Muscle of leg (tissue), 11 donors: ENCODE data around the gene LNPEP. TPM values are rescaled to one million over a fixed set of nuclear protein-coding genes. Genes with fewer than 3 reads are reported as not detected.
"Not testable (repeated sequence)": the region's sequence is repeated elsewhere in the genome, so short reads cannot be mapped to it uniquely, and the experiment has no call there.

Experiments
- DNase-seq: peaks from one replicate; pipeline ENCODE4 v3.0.0; 2013
- H3K27ac ChIP-seq: one replicate; pipeline ENCODE4 v1.5.1; 2013; ENCODE audit warnings: mild to moderate bottlenecking, low read length, control low read depth
- H3K27me3 ChIP-seq: one replicate; pipeline ENCODE4 v1.6.1; 2013; ENCODE audit warnings: low read length; ENCODE audit not compliant: control insufficient read depth, insufficient read depth
- H3K36me3 ChIP-seq: one replicate; pipeline ENCODE4 v1.6.1; 2013; ENCODE audit warnings: low read length; ENCODE audit not compliant: control insufficient read depth, insufficient read depth
- H3K4me1 ChIP-seq: one replicate; pipeline ENCODE4 v1.6.1; 2013; ENCODE audit warnings: low read length; ENCODE audit not compliant: control insufficient read depth, insufficient read depth
- H3K4me3 ChIP-seq: one replicate; pipeline ENCODE4 v1.5.1; 2013; ENCODE audit warnings: low read length, control low read depth
- H3K9me3 ChIP-seq: replicated peaks from 2 replicates; pipeline ENCODE4 v1.6.1; 2013; ENCODE audit warnings: low read depth, low read length; ENCODE audit not compliant: control insufficient read depth
- WGBS: methylation state at CpG from one replicate; pipeline ENCODE4 v1.1.5; 2013; ENCODE audit warnings: missing lambda C conversion rate; ENCODE audit not compliant: insufficient coverage; 5-methylcytosine and 5-hydroxymethylcytosine counted together
- polyA plus RNA-seq, 8 donors: library from polyadenylated mRNA; unstranded; fragments of 120-200 nt; gene quantifications; one replicate each; pipeline versions ENCODE4 v1.2.1 to v1.2.3, GENCODE V29; 2013; ENCODE audit warnings: inconsistent platforms in 1 of 8, low replicate concordance in 1 of 8; ENCODE audit not compliant: insufficient read length in 8 of 8, insufficient read depth in 1 of 8
- total RNA-seq: library from RNA; stranded (reverse); fragments of 120-200 nt; gene quantifications from one replicate; pipeline ENCODE4 v1.2.4, GENCODE V29; 2013

The LNPEP gene
- total and polyA plus RNA-seq, 9 donors, result 12.3 to 33.8 (median 17.5) TPM

GRCh38 chr5:97078958-97079743 is 143.3 kb downstream of the LNPEP start:
- no peaks in the 10 kb centered on the region for H3K4me1 ChIP-seq
- no peak overlapping the region for H3K27ac ChIP-seq
- WGBS, result no CpG with 5 or more reads among the region's 4 CpGs

GRCh38 chr5:97084782-97085458 is 149.0 kb downstream of the LNPEP start:
- not testable (repeated sequence) for H3K27ac ChIP-seq, H3K9me3 ChIP-seq, DNase-seq, H3K27me3 ChIP-seq, H3K4me3 ChIP-seq, H3K36me3 ChIP-seq, H3K4me1 ChIP-seq
- WGBS, result 96% methylated on average over 19 of the region's 21 CpGs

More at GRCh38 chr5:97078958-97079743, 143.3 kb downstream of the LNPEP start:
- DNase-seq, result no peak
- H3K36me3 ChIP-seq, result no peaks in the 10 kb centered on the region
- H3K27me3 ChIP-seq, result no peaks in the 10 kb centered on the region
- no peaks in the 10 kb centered on the region for H3K9me3 ChIP-seq
- no peak overlapping the region for H3K4me3 ChIP-seq

DNA sequence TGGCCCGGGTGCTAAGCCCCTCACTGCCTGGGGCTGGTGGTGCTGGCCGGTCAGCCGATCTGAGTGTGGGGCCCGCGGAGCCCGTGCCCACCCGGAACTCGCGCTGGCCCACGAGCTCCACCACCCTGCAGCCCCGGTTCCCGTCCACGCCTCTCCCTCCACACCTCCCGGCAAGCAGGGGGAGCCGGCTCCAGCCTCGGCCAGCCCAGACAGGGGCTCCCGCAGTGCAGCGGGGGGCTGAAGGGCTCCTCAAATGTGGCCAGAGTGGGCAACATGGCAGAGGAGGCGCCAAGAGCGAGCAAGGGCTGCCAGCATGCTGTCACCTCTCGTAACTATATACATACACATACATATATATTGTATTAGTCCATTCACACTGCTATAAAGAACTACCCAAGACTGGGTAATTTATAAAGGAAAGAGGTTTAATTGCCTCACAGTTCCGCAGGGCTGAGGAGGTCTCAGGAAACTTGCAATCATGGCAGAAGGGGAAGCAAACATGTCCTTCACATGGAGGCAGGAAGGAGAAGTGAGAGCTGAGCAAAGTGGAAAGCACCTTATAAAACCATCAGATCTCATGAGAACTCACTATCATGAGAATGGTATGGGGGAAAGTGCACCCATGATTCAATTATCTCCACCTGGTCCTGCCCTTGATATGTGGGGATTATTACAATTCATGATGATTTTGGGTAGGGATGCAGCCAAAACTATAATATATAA is 149.7 kb downstream of the LNPEP start:
- peaks cover 2% of the 10 kb centered on the region for H3K9me3 ChIP-seq

More for the DNA sequence above, 149.7 kb downstream of the LNPEP start:
- Histone ChIP-seq H3K27me3 (no peaks in the 10 kb centered on the region), H3K36me3 (no peaks in the 10 kb centered on the region), H3K4me1 (no peaks in the 10 kb centered on the region), H3K4me3 (no peak overlapping the region), H3K27ac (no peak overlapping the region)
- WGBS, result 99% methylated on average over 16 of the region's 22 CpGs
- no peak for DNase-seq

Other genes with a start within 250 kb of the LNPEP start
- gene ERAP1, start 128.1 kb upstream of the LNPEP start, total RNA-seq, result 21.4 TPM
- 10 to 100 TPM; 19.3 to 29.2 (median 22.1) TPM for gene ERAP1, start 128.1 kb upstream of the LNPEP start, polyA plus RNA-seq
- 2.1 TPM for gene ERAP2, start 59.6 kb upstream of the LNPEP start, total RNA-seq
- 10 to 100 TPM in 2 of 8 donors, 1 to 10 TPM in 6; 1.2 to 15.4 (median 8.3) TPM for gene ERAP2, start 59.6 kb upstream of the LNPEP start, polyA plus RNA-seq
- 5.3 TPM for gene LIX1, start 206.5 kb downstream of the LNPEP start, total RNA-seq
- gene LIX1, start 206.5 kb downstream of the LNPEP start, polyA plus RNA-seq, result 1 to 10 TPM; 5.1 to 9.5 (median 7.0) TPM
- gene RIOK2, start 247.2 kb downstream of the LNPEP start, total RNA-seq, result 33.6 TPM
- 10 to 100 TPM; 25.6 to 40.0 (median 32.9) TPM for gene RIOK2, start 247.2 kb downstream of the LNPEP start, polyA plus RNA-seq